Measurements from ENCODE around the gene ALDH9A1.

Gene ALDH9A1

GRCh38 chr1:165671526-165671925 is 26.8 kb downstream of the ALDH9A1 start:
- TF ChIP-seq ZFP30 (CRISPR knock-in tag; IDR thresholded peaks at IDR 0.05) (no peak), PATZ1 (CRISPR knock-in tag; IDR thresholded peaks at IDR 0.05; ENCODE audit: borderline replicate concordance) (no peak), ARNTL (CRISPR knock-in tag; IDR thresholded peaks at IDR 0.05; ENCODE audit: borderline replicate concordance, low read depth) (no peak), GLIS3 (CRISPR knock-in tag; IDR thresholded peaks at IDR 0.05) (no peak), ZNF565 (CRISPR knock-in tag; conservative IDR thresholded peaks at IDR 0.05; ENCODE audit: low read depth) (no peak), CSRNP3 (CRISPR knock-in tag; IDR thresholded peaks at IDR 0.05) (no peak), ZNF70 (CRISPR knock-in tag; IDR thresholded peaks at IDR 0.05) (no peak), RARB (CRISPR knock-in tag; IDR thresholded peaks at IDR 0.05) (no peak), PPARA (CRISPR knock-in tag; IDR thresholded peaks at IDR 0.05; ENCODE audit: borderline replicate concordance) (no peak), TCF4 (CRISPR knock-in tag; IDR thresholded peaks at IDR 0.05; ENCODE audit: borderline replicate concordance) (no peak), OSR1 (CRISPR knock-in tag; IDR thresholded peaks at IDR 0.05) (no peak), ZNF8 (CRISPR knock-in tag; IDR thresholded peaks at IDR 0.05) (no peak), SNAI2 (CRISPR knock-in tag; IDR thresholded peaks at IDR 0.05) (no peak), BACH2 (CRISPR knock-in tag; IDR thresholded peaks at IDR 0.05; ENCODE audit: borderline replicate concordance) (no peak), ZC3H10 (CRISPR knock-in tag; IDR thresholded peaks at IDR 0.05) (no peak), TOX (CRISPR knock-in tag; IDR thresholded peaks at IDR 0.05; ENCODE audit: borderline replicate concordance) (no peak), CSDC2 (CRISPR knock-in tag; IDR thresholded peaks at IDR 0.05) (no peak), POU6F1 (CRISPR knock-in tag; IDR thresholded peaks at IDR 0.05; ENCODE audit: borderline replicate concordance, low read depth) (no peak), TSHZ2 (CRISPR knock-in tag; IDR thresholded peaks at IDR 0.05) (no peak), CREB5 (CRISPR knock-in tag; IDR thresholded peaks at IDR 0.05; ENCODE audit: low read depth) (no peak)
- no peak for ATAC-seq

- no peak for TF ChIP-seq BACH2 (CRISPR knock-in tag; IDR thresholded peaks at IDR 0.05; ENCODE audit: borderline replicate concordance)
- no peak for TF ChIP-seq RARB (CRISPR knock-in tag; IDR thresholded peaks at IDR 0.05)
- no peak for TF ChIP-seq PPARA (CRISPR knock-in tag; IDR thresholded peaks at IDR 0.05; ENCODE audit: borderline replicate concordance)
- TF ChIP-seq CREB5 (CRISPR knock-in tag; IDR thresholded peaks at IDR 0.05; ENCODE audit: low read depth): no peak
- no peak for TF ChIP-seq ZFP30 (CRISPR knock-in tag; IDR thresholded peaks at IDR 0.05)
- TF ChIP-seq POU6F1 (CRISPR knock-in tag; IDR thresholded peaks at IDR 0.05; ENCODE audit: borderline replicate concordance, low read depth): no peak
- no peak for TF ChIP-seq OSR1 (CRISPR knock-in tag; IDR thresholded peaks at IDR 0.05)
- no peak for TF ChIP-seq TSHZ2 (CRISPR knock-in tag; IDR thresholded peaks at IDR 0.05)
- TF ChIP-seq ZFP3 (CRISPR knock-in tag; IDR thresholded peaks at IDR 0.05): no peak
- no peak for TF ChIP-seq SNAI2 (CRISPR knock-in tag; IDR thresholded peaks at IDR 0.05)
- TF ChIP-seq PATZ1 (CRISPR knock-in tag; IDR thresholded peaks at IDR 0.05; ENCODE audit: borderline replicate concordance): no peak
- TF ChIP-seq ZC3H10 (CRISPR knock-in tag; IDR thresholded peaks at IDR 0.05): no peak
- ATAC-seq: no peak
Observed at GRCh38 chr1:165668184-165668583, 30.2 kb downstream of the ALDH9A1 start.
